Endothelial cell of umbilical vein (primary cell): ENCODE results near the gene PRXL2A. TPM values are rescaled to one million over a fixed set of nuclear protein-coding genes. Genes with fewer than 3 reads are reported as not detected.

Source experiments
- BruUV-seq: library from RNA; stranded (reverse); fragments of 400-500 nt; replicated peaks from 2 replicates; lab custom pipeline; 2021; lab: Mats Ljungman, UMichigan
- CTCF ChIA-PET: fragments of 300-600, 350-600 bp; sonication (Branson Sonifier 250); formaldehyde crosslinking; loops from one replicate; lab custom pipeline; 2021; ENCODE audit warnings: antibody characterized with exemption, inconsistent platforms; lab: Charles Lee
- POLR2A ChIA-PET: fragments of 300-600, 350-600 bp; sonication (Branson Sonifier 250); formaldehyde crosslinking; loops from one replicate; lab custom pipeline; 2021; ENCODE audit warnings: antibody characterized with exemption, inconsistent platforms; lab: Charles Lee
- DNase-seq: peaks from one replicate; pipeline ENCODE4 v3.0.0-alpha.2; 2011; ENCODE audit warnings: low read depth, low spot score
- FAIRE-seq: peaks from 2 replicates; lab custom pipeline; 2011; peaks lifted over from hg19 to GRCh38; lab: Jason Lieb, UNC
- H2AFZ ChIP-seq: 2 replicates; pipeline ENCODE4 v1.6.0; 2012; ENCODE audit warnings: low read depth, low read length, control low read depth, inconsistent platforms
- H3K27ac ChIP-seq: 2 replicates; pipeline ENCODE4 v1.5.1; 2011; ENCODE audit warnings: low read depth, mild to moderate bottlenecking, control low read depth, low read length, moderate library complexity; ENCODE audit not compliant: insufficient read depth
- H3K27me3 ChIP-seq, 2 experiments: 2 replicates each; pipeline versions ENCODE4 v1.6.0 to v1.6.1; 2011; ENCODE audit warnings: low read length in 2 of 2, mixed read lengths in 1 of 2; ENCODE audit not compliant: control insufficient read depth in 2 of 2, insufficient read depth in 2 of 2
- H3K36me3 ChIP-seq, 2 experiments: 2 replicates in 1 of 2; 3 replicates in 1 of 2; pipeline ENCODE4 v1.5.1; 2011; ENCODE audit warnings: low read length in 2 of 2, mild to moderate bottlenecking in 1 of 2, moderate library complexity in 1 of 2; ENCODE audit not compliant: control insufficient read depth in 2 of 2, insufficient read depth in 2 of 2; ENCODE audit errors: extremely low read depth in 1 of 2
- H3K4me1 ChIP-seq: 3 replicates; pipeline ENCODE4 v1.5.1; 2011; ENCODE audit warnings: mild to moderate bottlenecking, low read length; ENCODE audit not compliant: control insufficient read depth, insufficient read depth; ENCODE audit errors: extremely low read depth
- H3K4me2 ChIP-seq: 2 replicates; pipeline ENCODE4 v1.6.1; 2011; ENCODE audit warnings: low read length, control low read depth, mixed read lengths; ENCODE audit not compliant: insufficient read depth
- H3K4me3 ChIP-seq, 3 experiments: fragments of 200-600 bp in 1 of 3; sonication (generic), shearing (Covaris generic) in 1 of 3; replicated peaks in 1 of 3; 2 replicates each; pipeline ENCODE4 v1.5.1; 2011 to 2016; ENCODE audit warnings: control low read depth in 3 of 3, low read length in 3 of 3, mild to moderate bottlenecking in 2 of 3, inconsistent platforms in 1 of 3, low read depth in 1 of 3, moderate library complexity in 1 of 3; ENCODE audit not compliant: insufficient read depth in 1 of 3
- H3K79me2 ChIP-seq: 2 replicates; pipeline ENCODE4 v1.6.0; 2012; ENCODE audit warnings: low read length, inconsistent platforms; ENCODE audit not compliant: control insufficient read depth, insufficient read depth
- H3K9ac ChIP-seq: replicated peaks from 2 replicates; pipeline ENCODE3; 2011; ENCODE audit warnings: low read length, control low read depth; ENCODE audit not compliant: insufficient read depth; ENCODE audit errors: extremely low read depth
- H3K9me1 ChIP-seq: replicated peaks from 3 replicates; pipeline ENCODE4 v1.6.0; 2011; ENCODE audit warnings: mild to moderate bottlenecking, low read length; ENCODE audit not compliant: control insufficient read depth, insufficient read depth; ENCODE audit errors: extremely low read depth
- H3K9me3 ChIP-seq: replicated peaks from 2 replicates; pipeline ENCODE4 v1.5.1; 2012; ENCODE audit warnings: low read length, inconsistent platforms; ENCODE audit not compliant: control insufficient read depth, insufficient read depth
- H4K20me1 ChIP-seq: replicated peaks from 2 replicates; pipeline ENCODE3; 2011; ENCODE audit warnings: mild to moderate bottlenecking, low read length; ENCODE audit not compliant: control insufficient read depth, insufficient read depth; ENCODE audit errors: extremely low read depth
- CTCF ChIP-seq, 2 donors: IDR thresholded peaks; 1 replicate in 1 of 2; 2 replicates in 1 of 2; pipeline ENCODE4 v1.5.1; 2011; ENCODE audit warnings: low read length in 2 of 2, mild to moderate bottlenecking in 2 of 2, moderate library complexity in 2 of 2, control low read depth in 1 of 2, inconsistent platforms in 1 of 2, low read depth in 1 of 2; ENCODE audit not compliant: insufficient read depth in 1 of 2; ENCODE audit errors: extremely low read depth in 1 of 2
- FOS ChIP-seq: IDR thresholded peaks from 2 replicates; pipeline ENCODE4 v1.6.1; 2011; ENCODE audit warnings: mild to moderate bottlenecking, low read length, moderate library complexity, borderline replicate concordance; ENCODE audit not compliant: insufficient read depth
- GATA2 ChIP-seq: IDR thresholded peaks from 2 replicates; pipeline ENCODE4 v1.7.0; 2011; ENCODE audit warnings: low read depth, mild to moderate bottlenecking, moderate library complexity, mixed read lengths, low read length; ENCODE audit not compliant: insufficient read length, insufficient read depth
- JUN ChIP-seq: IDR thresholded peaks from 2 replicates; pipeline ENCODE4 v1.6.1; 2011; ENCODE audit warnings: borderline replicate concordance, low read depth; ENCODE audit not compliant: insufficient read length, insufficient read depth
- MAX ChIP-seq: IDR thresholded peaks from 2 replicates; pipeline ENCODE4 v1.6.1; 2011; ENCODE audit not compliant: insufficient read depth, insufficient read length
- MYC ChIP-seq: IDR thresholded peaks from one replicate; pipeline ENCODE4 v1.6.1; 2011; ENCODE audit warnings: mild to moderate bottlenecking, low read depth, low read length
- POLR2A ChIP-seq: IDR thresholded peaks from 2 replicates; pipeline ENCODE4 v1.6.1; 2012; ENCODE audit warnings: low read depth, mild to moderate bottlenecking, control low read depth, low read length
- POLR2AphosphoS5 ChIP-seq: IDR thresholded peaks from 2 replicates; pipeline ENCODE4 v1.6.1; 2012; ENCODE audit warnings: low read depth, mild to moderate bottlenecking, control low read depth, low read length, moderate library complexity; ENCODE audit not compliant: insufficient read depth
- dilution Hi-C: fragments of 300-500 bp; cut with MboI; formaldehyde crosslinking; loops from one replicate; pipeline ENCODE4 v1.15.0; 2019; ENCODE audit warnings: low sequenced_read_pairs; ENCODE audit not compliant: extremely low pct_ligation_motif_present
- intact Hi-C: fragments of 100-400 bp; cut with micrococcal nuclease; formaldehyde crosslinking; loops from one replicate; pipeline ENCODE4 v1.10.0; 2022
- polyA plus RNA-seq, 4 experiments: library from polyadenylated mRNA; depleted of rRNA in 3 of 4; stranded (reverse) in 3 of 4; unstranded in 1 of 4; fragments of >200 nt; gene quantifications; 2 replicates each; pipeline versions ENCODE4 v1.2.1 to v1.2.3, GENCODE V29; 2011 to 2012; ENCODE audit warnings: missing spikeins in 1 of 4
- total RNA-seq: library from RNA; stranded (reverse); gene quantifications from 2 replicates; pipeline ENCODE4 v1.2.3, GENCODE V29; 2021

Gene PRXL2A
- total and polyA plus RNA-seq, 2 donors (not counting 3 experiments of a cell fraction or from before 2014, with no cell fraction given) = 113 to 321 TPM

- H3K79me2 ChIP-seq = peaks cover 99% of the 10 kb centered on the region
- H3K27ac ChIP-seq = peak overlapping the region; percentile 13
- ChIA-PET CTCF (interaction anchor here (1.1 to 37.4 kb wide), 6 partner anchors 9 to 45 kb away, joined by 3 to 1118 read pairs (median 9); no protein-coding TSS in a partner anchor), POLR2A (interaction anchor here (1.2 kb wide), 2 partner anchors 37 to 45 kb away, joined by 4 to 7 read pairs; no protein-coding TSS in a partner anchor)
- dilution Hi-C loops = no loop called here
- intact Hi-C loops = no loop called here
- H4K20me1 ChIP-seq = peaks cover 8% of the 10 kb centered on the region
- H3K9me1 ChIP-seq = no peaks in the 10 kb centered on the region
- no peak overlapping the region for H3K4me3 ChIP-seq
- H3K27me3 ChIP-seq = no peaks in the 10 kb centered on the region
- no TSS peak for BruUV-seq
- H3K4me1 ChIP-seq = peaks cover 95% of the 10 kb centered on the region
- no peak for TF ChIP-seq FOS
- no peak for TF ChIP-seq JUN
- TF ChIP-seq POLR2AphosphoS5 = no peak
- no peak for TF ChIP-seq MAX
- TF ChIP-seq GATA2 = no peak
- no peak for TF ChIP-seq CTCF (IDR thresholded peaks at IDR 0.05; ENCODE audit: extremely low read depth in 1 of 2, insufficient read depth in 1 of 2, low read depth in 1 of 2, low read length in 2 of 2)
- no peak for TF ChIP-seq MYC
- no peak for TF ChIP-seq POLR2A
- DNase-seq (peak; percentile 34), FAIRE-seq (no peak)
- H3K9ac ChIP-seq = no peak overlapping the region
- no peak overlapping the region for H2AFZ ChIP-seq
- no peaks in the 10 kb centered on the region for H3K9me3 ChIP-seq
- peaks cover 4 to 6% of the 10 kb centered on the region in 2 experiments for H3K36me3 ChIP-seq
- H3K4me2 ChIP-seq = no peak overlapping the region
Measured at GRCh38 chr10:80460399-80461207, 52.3 kb downstream of the PRXL2A start.
